Subcutaneous abdominal adipose tissue (tissue), 5 donors: ENCODE data around the gene GPR161.

Experiments used
- H3K27ac ChIP-seq: one replicate; pipeline ENCODE4 v1.7.0; 2013; ENCODE audit warnings: low read depth, mild to moderate bottlenecking, inconsistent platforms, low read length, moderate library complexity
- H3K27me3 ChIP-seq, 5 donors: one replicate each; pipeline ENCODE4 v1.7.0; 2013; ENCODE audit warnings: low read length in 5 of 5, inconsistent platforms in 1 of 5; ENCODE audit not compliant: control insufficient read depth in 5 of 5, insufficient read depth in 4 of 5
- H3K36me3 ChIP-seq, 5 donors: one replicate each; pipeline ENCODE4 v1.7.0; 2013; ENCODE audit warnings: low read length in 5 of 5; ENCODE audit not compliant: control insufficient read depth in 5 of 5, insufficient read depth in 5 of 5
- H3K4me1 ChIP-seq, 5 donors: one replicate each; pipeline ENCODE4 v1.7.0; 2013; ENCODE audit warnings: low read length in 5 of 5, mild to moderate bottlenecking in 3 of 5, moderate library complexity in 1 of 5; ENCODE audit not compliant: control insufficient read depth in 5 of 5, insufficient read depth in 5 of 5
- H3K4me3 ChIP-seq, 5 donors: one replicate each; pipeline ENCODE4 v1.7.0; 2013; ENCODE audit warnings: low read length in 5 of 5, low read depth in 1 of 5
- H3K9ac ChIP-seq, 5 donors: one replicate each; pipeline ENCODE4 v1.7.0; 2013; ENCODE audit warnings: low read length in 5 of 5, mild to moderate bottlenecking in 4 of 5, moderate library complexity in 3 of 5
- H3K9me3 ChIP-seq, 5 donors: one replicate each; pipeline ENCODE4 v1.7.0; 2013; ENCODE audit warnings: low read length in 5 of 5; ENCODE audit not compliant: control insufficient read depth in 5 of 5
- donor health status: healthy.
- donor health status: healthy.
- donor health status: healthy.
- donor health status: healthy.
- donor health status: healthy.

The GPR161 gene

GRCh38 chr1:168112673-168113305 is 23.9 kb downstream of the GPR161 start:
- Histone ChIP-seq H3K9me3 (no peaks in the 10 kb centered on the region), H3K9ac (no peak overlapping the region), H3K4me1 (no peaks in the 10 kb centered on the region), H3K27me3 (peaks cover 0 to 6% (median 0%) of the 10 kb centered on the region in 5 donors), H3K4me3 (no peak overlapping the region), H3K36me3 (peaks cover 0 to 3% (median 0%) of the 10 kb centered on the region in 5 donors), H3K27ac (no peak overlapping the region)

GRCh38 chr1:168110896-168111545 is 25.7 kb downstream of the GPR161 start:
- no peaks in the 10 kb centered on the region for H3K27me3 ChIP-seq
- no peak overlapping the region for H3K9ac ChIP-seq
- no peak overlapping the region for H3K4me3 ChIP-seq
- H3K36me3 ChIP-seq, result no peaks in the 10 kb centered on the region
- no peaks in the 10 kb centered on the region for H3K4me1 ChIP-seq
- no peak overlapping the region for H3K27ac ChIP-seq
- H3K9me3 ChIP-seq, result no peaks in the 10 kb centered on the region

- no peak overlapping the region for H3K9ac ChIP-seq
- H3K4me3 ChIP-seq, result no peak overlapping the region
- no peaks in the 10 kb centered on the region for H3K4me1 ChIP-seq
- peaks cover 0 to 3% (median 0%) of the 10 kb centered on the region in 5 donors for H3K27me3 ChIP-seq
- H3K27ac ChIP-seq, result no peak overlapping the region
- H3K36me3 ChIP-seq, result peaks cover 0 to 15% (median 9%) of the 10 kb centered on the region in 5 donors
- no peaks in the 10 kb centered on the region for H3K9me3 ChIP-seq
Measured at GRCh38 chr1:168106274-168106673, 30.5 kb downstream of the GPR161 start.

GRCh38 chr1:168105846-168106245 is 30.9 kb downstream of the GPR161 start:
- H3K27ac ChIP-seq, result no peak overlapping the region
- H3K9ac ChIP-seq, result no peak overlapping the region
- H3K36me3 ChIP-seq, result peaks cover 0 to 15% (median 9%) of the 10 kb centered on the region in 5 donors
- no peaks in the 10 kb centered on the region for H3K9me3 ChIP-seq
- H3K4me1 ChIP-seq, result no peaks in the 10 kb centered on the region
- H3K27me3 ChIP-seq, result peaks cover 0 to 3% (median 0%) of the 10 kb centered on the region in 5 donors
- no peak overlapping the region for H3K4me3 ChIP-seq

GRCh38 chr1:168104535-168104934 is 32.2 kb downstream of the GPR161 start:
- H3K9ac ChIP-seq, result no peak overlapping the region
- H3K4me1 ChIP-seq, result no peaks in the 10 kb centered on the region
- H3K9me3 ChIP-seq, result no peaks in the 10 kb centered on the region
- no peak overlapping the region for H3K4me3 ChIP-seq
- H3K27ac ChIP-seq, result no peak overlapping the region
- H3K27me3 ChIP-seq, result peaks cover 0 to 3% (median 0%) of the 10 kb centered on the region in 5 donors
- H3K36me3 ChIP-seq, result peaks cover 0 to 15% (median 9%) of the 10 kb centered on the region in 5 donors

GRCh38 chr1:168102487-168102886 is 34.2 kb downstream of the GPR161 start:
- no peaks in the 10 kb centered on the region for H3K9me3 ChIP-seq
- peaks cover 0 to 29% (median 16%) of the 10 kb centered on the region in 5 donors for H3K36me3 ChIP-seq
- H3K27me3 ChIP-seq, result peaks cover 0 to 3% (median 0%) of the 10 kb centered on the region in 5 donors
- no peak overlapping the region for H3K9ac ChIP-seq
- H3K4me3 ChIP-seq, result no peak overlapping the region
- H3K4me1 ChIP-seq, result no peaks in the 10 kb centered on the region
- H3K27ac ChIP-seq, result no peak overlapping the region

- Histone ChIP-seq H3K9me3 (no peaks in the 10 kb centered on the region), H3K9ac (no peak overlapping the region), H3K4me3 (no peak overlapping the region), H3K27ac (no peak overlapping the region), H3K27me3 (peaks cover 0 to 3% (median 0%) of the 10 kb centered on the region in 5 donors), H3K36me3 (peaks cover 0 to 39% (median 23%) of the 10 kb centered on the region in 5 donors), H3K4me1 (no peaks in the 10 kb centered on the region)
Measured at GRCh38 chr1:168101336-168101735, 35.4 kb downstream of the GPR161 start.

- Histone ChIP-seq H3K27ac (no peak overlapping the region), H3K4me3 (no peak overlapping the region), H3K27me3 (peaks cover 0 to 3% (median 0%) of the 10 kb centered on the region in 5 donors), H3K9me3 (no peaks in the 10 kb centered on the region), H3K36me3 (peaks cover 0 to 41% (median 27%) of the 10 kb centered on the region in 5 donors), H3K9ac (no peak overlapping the region), H3K4me1 (no peaks in the 10 kb centered on the region)
Measured at GRCh38 chr1:168100315-168101002, 36.3 kb downstream of the GPR161 start.

- Histone ChIP-seq H3K4me1 (no peaks in the 10 kb centered on the region), H3K27ac (no peak overlapping the region), H3K9me3 (no peaks in the 10 kb centered on the region), H3K9ac (no peak overlapping the region), H3K4me3 (no peak overlapping the region), H3K27me3 (peaks cover 0 to 2% (median 0%) of the 10 kb centered on the region in 5 donors), H3K36me3 (peaks cover 0 to 38% (median 24%) of the 10 kb centered on the region in 5 donors)
Measured at GRCh38 chr1:168099337-168099801, 37.4 kb downstream of the GPR161 start.
